ENCODE results near the gene CDO1. TPM values are rescaled to one million over a fixed set of nuclear protein-coding genes. Genes with fewer than 3 reads are reported as not detected.

CDO1 gene
- total and polyA plus RNA-seq, 2 of the 8 experiments (the other 6 are each of a cell fraction or from before 2014, with no cell fraction given): 26.1 to 29.5 TPM

DNA sequence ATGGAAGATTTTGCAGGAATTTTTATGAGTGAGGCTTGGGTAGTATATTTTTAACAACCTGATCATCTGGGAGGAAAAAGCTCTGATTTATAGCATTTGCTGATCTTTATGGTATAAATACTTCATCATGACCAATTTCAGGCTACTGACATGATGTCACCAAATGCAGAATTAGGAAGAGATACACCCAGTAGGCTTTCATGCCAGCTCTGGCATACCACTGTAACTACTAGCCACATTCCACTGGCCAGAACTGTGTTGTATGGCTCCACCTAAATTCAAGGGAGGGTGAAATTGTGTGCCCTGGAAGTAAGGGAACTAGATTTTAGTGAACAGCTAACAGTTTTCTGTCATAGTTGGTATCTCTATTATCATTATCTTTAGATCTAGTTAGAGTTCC, 42.9 kb upstream of the CDO1 start (continued):
- TF ChIP-seq CEBPB (IDR thresholded peaks at IDR 0.05; ENCODE audit: low read depth, low read length): no peak
- no peak for TF ChIP-seq POLR2AphosphoS5 (IDR thresholded peaks at IDR 0.05; ENCODE audit: low read depth, low read length)
